Nephron (organoid): ENCODE measurements around the gene DIAPH2.

Experiments used
- H3K27ac Mint-ChIP-seq, 3 experiments: 2 replicates each; pipeline ENCODE4 v1.8.0; 2020; ENCODE audit warnings: mixed read lengths in 3 of 3, mild to moderate bottlenecking in 2 of 3, moderate library complexity in 1 of 3
- H3K27me3 Mint-ChIP-seq: 2 replicates; pipeline ENCODE4 v1.8.0; 2021; ENCODE audit warnings: low read depth, mild to moderate bottlenecking, moderate library complexity, mixed read lengths
- H3K36me3 Mint-ChIP-seq: 2 replicates; pipeline ENCODE4 v1.8.0; 2020; ENCODE audit warnings: low read depth, mixed read lengths
- H3K4me1 Mint-ChIP-seq: 2 replicates; pipeline ENCODE4 v1.8.0; 2020; ENCODE audit warnings: mixed read lengths
- H3K4me3 Mint-ChIP-seq, 3 experiments: 2 replicates each; pipeline ENCODE4 v1.8.0; 2020; ENCODE audit warnings: mild to moderate bottlenecking in 3 of 3, mixed read lengths in 3 of 3, moderate library complexity in 2 of 3
- H3K9me3 Mint-ChIP-seq: 2 replicates; pipeline ENCODE4 v1.8.0; 2020; ENCODE audit warnings: mixed read lengths
- TF ChIP-seq, protein P1 (sequence below), 3 experiments: fragments of 200-600 bp; sonication (generic); IDR thresholded peaks; one replicate each; pipeline ENCODE4 v1.5.0; 2021; ENCODE audit warnings: antibody characterized with exemption in 3 of 3; ENCODE audit not compliant: unreplicated experiment in 3 of 3

DIAPH2 gene

DNA sequence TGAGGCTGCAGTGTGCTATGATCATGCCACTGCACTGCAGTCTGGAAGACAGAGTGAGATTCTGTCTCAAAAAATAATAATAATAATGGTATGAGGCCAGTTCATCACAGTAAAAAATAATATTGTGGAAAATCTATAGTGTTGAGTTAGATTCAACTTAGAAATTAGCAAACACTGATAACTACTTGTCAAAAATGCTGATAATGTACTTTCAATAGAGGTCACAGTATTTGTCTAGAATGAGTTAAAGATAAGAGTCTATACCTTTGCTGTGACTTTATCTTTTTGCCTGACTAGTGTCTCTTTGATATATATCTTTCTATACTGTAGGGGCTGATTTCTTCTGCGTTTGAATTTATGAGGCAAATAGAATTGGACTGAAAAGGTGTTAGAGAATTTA, 629.7 kb downstream of the DIAPH2 start:
- no peaks in the 10 kb centered on the region for H3K9me3 Mint-ChIP-seq
- TF ChIP-seq, protein P1, sequence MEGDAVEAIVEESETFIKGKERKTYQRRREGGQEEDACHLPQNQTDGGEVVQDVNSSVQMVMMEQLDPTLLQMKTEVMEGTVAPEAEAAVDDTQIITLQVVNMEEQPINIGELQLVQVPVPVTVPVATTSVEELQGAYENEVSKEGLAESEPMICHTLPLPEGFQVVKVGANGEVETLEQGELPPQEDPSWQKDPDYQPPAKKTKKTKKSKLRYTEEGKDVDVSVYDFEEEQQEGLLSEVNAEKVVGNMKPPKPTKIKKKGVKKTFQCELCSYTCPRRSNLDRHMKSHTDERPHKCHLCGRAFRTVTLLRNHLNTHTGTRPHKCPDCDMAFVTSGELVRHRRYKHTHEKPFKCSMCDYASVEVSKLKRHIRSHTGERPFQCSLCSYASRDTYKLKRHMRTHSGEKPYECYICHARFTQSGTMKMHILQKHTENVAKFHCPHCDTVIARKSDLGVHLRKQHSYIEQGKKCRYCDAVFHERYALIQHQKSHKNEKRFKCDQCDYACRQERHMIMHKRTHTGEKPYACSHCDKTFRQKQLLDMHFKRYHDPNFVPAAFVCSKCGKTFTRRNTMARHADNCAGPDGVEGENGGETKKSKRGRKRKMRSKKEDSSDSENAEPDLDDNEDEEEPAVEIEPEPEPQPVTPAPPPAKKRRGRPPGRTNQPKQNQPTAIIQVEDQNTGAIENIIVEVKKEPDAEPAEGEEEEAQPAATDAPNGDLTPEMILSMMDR (IDR thresholded peaks at IDR 0.05; ENCODE audit: unreplicated experiment in 3 of 3): no peak
- H3K27ac Mint-ChIP-seq: no peak overlapping the region
- peaks cover 5% of the 10 kb centered on the region for H3K4me1 Mint-ChIP-seq
- H3K4me3 Mint-ChIP-seq: no peak overlapping the region
- no peaks in the 10 kb centered on the region for H3K36me3 Mint-ChIP-seq
- no peaks in the 10 kb centered on the region for H3K27me3 Mint-ChIP-seq

DNA sequence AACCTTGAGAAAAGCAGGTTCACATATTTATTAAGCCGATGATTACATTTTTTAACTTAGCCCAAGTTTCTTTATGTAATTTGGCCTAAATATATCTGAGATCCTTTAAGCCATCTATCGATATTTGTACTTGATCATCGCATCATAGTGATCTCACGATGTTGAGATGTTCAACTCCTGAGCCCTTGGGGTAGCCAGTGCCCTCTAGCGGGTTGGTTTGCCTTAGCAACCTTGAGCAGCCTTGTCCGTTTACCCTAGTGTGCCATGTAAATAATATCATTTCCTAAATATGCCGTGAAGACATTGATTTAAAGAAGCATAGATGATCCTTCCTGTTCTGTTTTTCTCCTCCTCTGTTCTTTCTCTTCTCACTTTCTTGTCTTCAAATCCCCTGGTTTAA, 631.3 kb downstream of the DIAPH2 start:
- TF ChIP-seq, protein P1 (IDR thresholded peaks at IDR 0.05; ENCODE audit: unreplicated experiment in 3 of 3): no peak
- Mint-ChIP-seq H3K27me3 (no peaks in the 10 kb centered on the region), H3K36me3 (no peaks in the 10 kb centered on the region), H3K27ac (no peak overlapping the region), H3K4me3 (no peak overlapping the region), H3K9me3 (no peaks in the 10 kb centered on the region), H3K4me1 (no peaks in the 10 kb centered on the region)

DNA sequence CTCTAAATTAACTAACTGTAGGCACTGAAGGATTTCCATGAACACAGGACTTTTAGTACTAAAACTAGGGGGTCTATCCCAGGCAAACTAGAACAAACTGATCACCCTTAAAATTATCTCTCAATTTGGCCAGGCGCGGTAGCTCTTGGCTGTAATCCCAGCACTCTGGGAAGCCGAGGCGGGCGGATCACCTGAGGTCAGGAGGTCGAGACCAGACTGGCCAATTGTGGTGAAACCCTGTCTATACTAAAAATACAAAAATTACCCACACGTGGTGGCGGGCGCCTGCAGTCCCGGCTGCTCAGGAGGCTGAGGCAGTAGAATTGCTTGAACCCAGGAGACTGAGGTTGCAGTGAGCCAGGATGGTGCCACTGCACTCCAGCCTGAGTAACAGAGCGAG, 635.7 kb downstream of the DIAPH2 start:
- no peaks in the 10 kb centered on the region for H3K27me3 Mint-ChIP-seq
- no peaks in the 10 kb centered on the region for H3K9me3 Mint-ChIP-seq
- no peak overlapping the region for H3K4me3 Mint-ChIP-seq
- no peaks in the 10 kb centered on the region for H3K36me3 Mint-ChIP-seq
- no peak overlapping the region for H3K27ac Mint-ChIP-seq
- TF ChIP-seq, protein P1 (IDR thresholded peaks at IDR 0.05; ENCODE audit: unreplicated experiment in 3 of 3): no peak
- no peaks in the 10 kb centered on the region for H3K4me1 Mint-ChIP-seq

DNA sequence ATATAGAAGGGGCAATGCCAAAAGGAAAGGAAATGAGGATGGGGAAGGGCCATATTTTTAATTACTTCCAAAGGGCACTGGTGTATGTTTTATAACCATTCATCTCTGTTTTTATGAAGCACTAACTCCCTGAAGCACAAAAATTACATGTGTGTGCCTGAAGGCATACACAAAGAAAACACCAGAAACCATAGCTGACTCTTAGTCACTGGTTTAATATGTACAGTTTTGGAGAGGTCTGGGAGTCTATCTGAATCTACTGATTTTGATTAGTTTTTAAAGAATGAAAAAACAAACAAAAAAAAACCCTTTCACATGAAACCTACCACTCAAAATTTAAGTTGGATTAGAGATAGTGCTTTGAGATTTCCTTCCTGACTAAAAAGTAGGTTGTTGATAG, 637.8 kb downstream of the DIAPH2 start:
- Mint-ChIP-seq H3K27me3 (no peaks in the 10 kb centered on the region), H3K27ac (no peak overlapping the region), H3K4me3 (no peak overlapping the region), H3K9me3 (no peaks in the 10 kb centered on the region), H3K36me3 (no peaks in the 10 kb centered on the region), H3K4me1 (no peaks in the 10 kb centered on the region)
- TF ChIP-seq, protein P1 (IDR thresholded peaks at IDR 0.05; ENCODE audit: unreplicated experiment in 3 of 3): no peak

DNA sequence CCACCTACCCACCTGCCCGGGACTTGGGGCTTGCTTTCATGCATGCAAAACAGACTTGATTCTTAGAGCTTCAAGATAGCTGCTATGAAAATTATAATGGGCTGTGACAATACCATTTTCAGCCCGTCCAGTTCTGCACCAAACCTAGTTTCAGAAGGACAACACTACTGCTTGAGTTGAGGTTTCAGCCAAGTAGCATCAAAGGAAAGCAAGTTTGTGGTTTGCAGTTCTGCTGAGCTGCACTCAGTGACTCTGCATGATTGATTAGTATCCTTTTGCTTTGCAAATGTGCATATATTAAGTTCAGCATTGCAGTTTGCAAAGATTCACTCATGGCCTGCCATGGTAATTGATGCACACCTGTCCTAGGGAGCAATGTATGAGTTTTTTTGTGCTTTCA, 641.8 kb downstream of the DIAPH2 start:
- H3K36me3 Mint-ChIP-seq: no peaks in the 10 kb centered on the region
- no peaks in the 10 kb centered on the region for H3K4me1 Mint-ChIP-seq
- TF ChIP-seq, protein P1 (IDR thresholded peaks at IDR 0.05; ENCODE audit: unreplicated experiment in 3 of 3): no peak
- H3K4me3 Mint-ChIP-seq: no peak overlapping the region
- H3K27ac Mint-ChIP-seq: peak overlapping the region in 1 of 3 experiments; percentile 33
- H3K9me3 Mint-ChIP-seq: no peaks in the 10 kb centered on the region
- no peaks in the 10 kb centered on the region for H3K27me3 Mint-ChIP-seq

DNA sequence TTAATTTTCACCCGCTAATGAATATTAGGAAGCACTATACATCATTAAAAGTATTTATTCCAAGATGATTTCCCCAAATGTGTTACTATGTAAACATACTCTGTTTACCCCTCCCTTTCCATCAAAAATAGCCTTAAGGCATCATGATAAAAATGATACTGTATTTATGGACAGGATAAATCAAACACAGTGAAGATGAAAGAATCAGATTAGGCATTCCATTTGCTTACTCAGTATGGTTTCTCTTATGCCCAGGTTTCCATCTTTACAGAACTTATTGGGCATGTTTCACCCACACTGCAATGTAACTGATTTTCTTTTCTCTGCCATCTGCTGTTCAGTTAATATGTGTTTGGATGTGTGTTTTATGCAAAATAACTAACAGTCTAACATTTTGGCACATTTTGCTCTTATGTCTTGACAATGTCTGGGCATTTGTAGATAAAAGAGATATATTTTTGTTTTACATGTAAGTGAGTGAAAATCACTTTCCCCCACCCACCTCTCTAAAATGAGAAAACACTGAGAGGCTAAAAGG, 644.3 kb downstream of the DIAPH2 start:
- no peak overlapping the region for H3K4me3 Mint-ChIP-seq
- no peaks in the 10 kb centered on the region for H3K4me1 Mint-ChIP-seq
- H3K27ac Mint-ChIP-seq: no peak overlapping the region
- TF ChIP-seq, protein P1 (IDR thresholded peaks at IDR 0.05; ENCODE audit: unreplicated experiment in 3 of 3): no peak
- H3K9me3 Mint-ChIP-seq: no peaks in the 10 kb centered on the region
- H3K27me3 Mint-ChIP-seq: no peaks in the 10 kb centered on the region
- no peaks in the 10 kb centered on the region for H3K36me3 Mint-ChIP-seq
